IMR-90 (cell line): Measurements from ENCODE around the gene TPSG1. TPM values are rescaled to one million over a fixed set of nuclear protein-coding genes. Genes with fewer than 3 reads are reported as not detected.

Source experiments
- ATAC-seq: fragments of 200-7000 bp; cut with Tn5 transposase; 2 replicates; pipeline ENCODE4 v1.9.1; 2020; ENCODE audit warnings: low read depth, mild to moderate bottlenecking, moderate library complexity
- BruUV-seq: library from RNA; stranded (reverse); fragments of 400-500 nt; replicated peaks from 2 replicates; lab custom pipeline; 2021; lab: Mats Ljungman, UMichigan
- CTCF ChIA-PET: fragments of 300-600 bp; formaldehyde crosslinking; extraction: SDS; loops from one replicate; lab custom pipeline; 2021; ENCODE audit warnings: antibody characterized with exemption; lab: Yijun Ruan, JAX
- POLR2A ChIA-PET: fragments of 300-600 bp; sonication (Branson Sonifier 250); formaldehyde crosslinking; loops from one replicate; lab custom pipeline; 2022; ENCODE audit warnings: antibody characterized with exemption; ENCODE audit not compliant: unreplicated experiment; lab: Charles Lee
- DNase-seq: peaks from one replicate; pipeline ENCODE4 v3.0.0; 2013
- H2AFZ ChIP-seq: replicated peaks from 2 replicates; pipeline ENCODE3; 2013; ENCODE audit warnings: low read length, mild to moderate bottlenecking; ENCODE audit not compliant: poor library complexity
- H2AK5ac ChIP-seq: 2 replicates; pipeline ENCODE4 v1.6.1; 2013; ENCODE audit warnings: low read depth, low read length, inconsistent platforms
- H2AK9ac ChIP-seq: replicated peaks from 2 replicates; pipeline ENCODE3; 2013; ENCODE audit warnings: mild to moderate bottlenecking, low read depth, low read length, moderate library complexity; ENCODE audit not compliant: poor library complexity
- H2BK120ac ChIP-seq: 2 replicates; pipeline ENCODE4 v1.6.1; 2013; ENCODE audit warnings: low read depth, low read length, inconsistent platforms
- H2BK15ac ChIP-seq: 3 replicates; pipeline ENCODE4 v1.6.1; 2013; ENCODE audit warnings: low read depth, low read length, inconsistent platforms
- H2BK20ac ChIP-seq: 2 replicates; pipeline ENCODE4 v1.6.1; 2013; ENCODE audit warnings: low read depth, mild to moderate bottlenecking, inconsistent platforms, low read length, moderate library complexity
- H2BK5ac ChIP-seq: 2 replicates; pipeline ENCODE4 v1.6.1; 2013; ENCODE audit warnings: mild to moderate bottlenecking, low read depth, low read length, inconsistent platforms; ENCODE audit not compliant: poor library complexity, severe bottlenecking
- H3K14ac ChIP-seq: replicated peaks from 2 replicates; pipeline ENCODE4 v1.6.1; 2013; ENCODE audit warnings: low read depth, low read length, inconsistent platforms
- H3K18ac ChIP-seq: 2 replicates; pipeline ENCODE4 v1.6.1; 2013; ENCODE audit warnings: low read depth, low read length, control low read depth
- H3K23ac ChIP-seq: 2 replicates; pipeline ENCODE4 v1.6.1; 2013; ENCODE audit warnings: low read depth, low read length, inconsistent platforms
- H3K27ac ChIP-seq: 2 replicates; pipeline ENCODE4 v1.5.1; 2013; ENCODE audit warnings: mild to moderate bottlenecking, control low read depth, low read length; ENCODE audit not compliant: insufficient read depth
- H3K27me3 ChIP-seq: 2 replicates; pipeline ENCODE4 v1.6.1; 2013; ENCODE audit warnings: low read length; ENCODE audit not compliant: control insufficient read depth, insufficient read depth
- H3K36me3 ChIP-seq: 2 replicates; pipeline ENCODE4 v1.6.1; 2013; ENCODE audit warnings: low read length, mixed read lengths; ENCODE audit not compliant: control insufficient read depth, insufficient read depth
- H3K4ac ChIP-seq: 2 replicates; pipeline ENCODE4 v1.6.1; 2013; ENCODE audit warnings: low read depth, low read length, inconsistent platforms
- H3K4me1 ChIP-seq: 2 replicates; pipeline ENCODE4 v1.6.1; 2013; ENCODE audit warnings: low read length, mixed read lengths; ENCODE audit not compliant: control insufficient read depth, insufficient read depth
- H3K4me2 ChIP-seq: 2 replicates; pipeline ENCODE4 v1.6.1; 2013; ENCODE audit warnings: low read depth, mild to moderate bottlenecking, control low read depth, low read length, moderate library complexity
- H3K4me3 ChIP-seq: 2 replicates; pipeline ENCODE4 v1.5.1; 2013; ENCODE audit warnings: low read depth, mild to moderate bottlenecking, control low read depth, low read length, moderate library complexity; ENCODE audit not compliant: insufficient read depth
- H3K56ac ChIP-seq: 2 replicates; pipeline ENCODE4 v1.6.1; 2013; ENCODE audit warnings: low read length, inconsistent platforms; ENCODE audit not compliant: insufficient read depth; ENCODE audit errors: extremely low read depth
- H3K79me1 ChIP-seq, 2 experiments: 2 replicates each; pipeline ENCODE4 v1.6.1; 2013; ENCODE audit warnings: low read length in 2 of 2, inconsistent platforms in 1 of 2, low read depth in 1 of 2
- H3K9ac ChIP-seq: 2 replicates; pipeline ENCODE4 v1.6.1; 2013; ENCODE audit warnings: low read depth, low read length, control low read depth
- H3K9me1 ChIP-seq: 2 replicates; pipeline ENCODE4 v1.6.1; 2013; ENCODE audit warnings: low read length, inconsistent platforms; ENCODE audit not compliant: insufficient read depth
- H3K9me3 ChIP-seq: 2 replicates; pipeline ENCODE4 v1.6.1; 2013; ENCODE audit warnings: low read length; ENCODE audit not compliant: control insufficient read depth, insufficient read depth
- H4K20me1 ChIP-seq: 2 replicates; pipeline ENCODE4 v1.6.1; 2013; ENCODE audit warnings: low read length, inconsistent platforms; ENCODE audit not compliant: insufficient read depth
- H4K5ac ChIP-seq: 2 replicates; pipeline ENCODE4 v1.6.1; 2013; ENCODE audit warnings: mild to moderate bottlenecking, low read depth, low read length, control low read depth
- H4K8ac ChIP-seq, 2 experiments: 2 replicates each; pipeline ENCODE4 v1.6.1; 2013; ENCODE audit warnings: low read depth in 2 of 2, low read length in 2 of 2, control low read depth in 1 of 2, inconsistent platforms in 1 of 2
- H4K91ac ChIP-seq: 2 replicates; pipeline ENCODE4 v1.6.1; 2013; ENCODE audit warnings: low read depth, low read length, inconsistent platforms; ENCODE audit not compliant: insufficient read depth
- BHLHE40 ChIP-seq: fragments of 150-350 bp; IDR thresholded peaks from 2 replicates; pipeline ENCODE4 v1.6.1; 2016; ENCODE audit warnings: mild to moderate bottlenecking, low read depth, low read length
- CEBPB ChIP-seq: IDR thresholded peaks from 2 replicates; pipeline ENCODE4 v1.6.1; 2012; ENCODE audit warnings: low read depth, low read length, improper control_type of control experiment
- WGBS, 2 experiments: methylation state at CpG; one replicate each; pipeline versions ENCODE4 v1.1.5 to v1.1.7; 2013; ENCODE audit warnings: missing lambda C conversion rate in 2 of 2; ENCODE audit not compliant: insufficient read length in 1 of 2; ENCODE audit errors: extremely low coverage in 2 of 2; 5-methylcytosine and 5-hydroxymethylcytosine counted together
- dilution Hi-C: fragments of 300-500 bp; cut with HindIII; formaldehyde crosslinking; loops from one replicate; pipeline ENCODE4 v1.14.3; 2018; ENCODE audit warnings: low sequenced_read_pairs; ENCODE audit not compliant: unreplicated experiment
- in situ Hi-C: fragments of 300-500 bp; cut with MboI; formaldehyde crosslinking; loops from 3 replicates; pipeline ENCODE4 v1.14.3; 2019; ENCODE audit warnings: low sequenced_read_pairs, inconsistent platforms, mixed read lengths
- intact Hi-C: fragments of 100-400 bp; cut with micrococcal nuclease; formaldehyde crosslinking; loops from 2 replicates; pipeline ENCODE4 v1.10.0; 2022
- polyA plus RNA-seq, 3 experiments: library from polyadenylated mRNA; depleted of rRNA; stranded (reverse); fragments of >200 nt; gene quantifications; 2 replicates each; pipeline ENCODE4 v1.2.3, GENCODE V29; 2012; ENCODE audit warnings: low replicate concordance in 1 of 3
- total RNA-seq: library from RNA; depleted of rRNA; stranded (reverse); fragments of >200 nt; gene quantifications from 2 replicates; pipeline ENCODE4 v1.2.3, GENCODE V29; 2012

The TPSG1 gene
- total and polyA plus RNA-seq, 2 of the 4 experiments (the other 2 are of a cell fraction), result not detected

- H4K20me1 ChIP-seq, result peaks cover 14% of the 10 kb centered on the region
- H3K27me3 ChIP-seq, result no peaks in the 10 kb centered on the region; the same call in 1 of the 2 replicates
- H3K4me3 ChIP-seq, result no peak overlapping the region
- DNase-seq (no peak), ATAC-seq (no peak)
- H2BK20ac ChIP-seq, result no peak overlapping the region
- intact Hi-C loops, result no loop called here
- H4K8ac ChIP-seq, result no peak overlapping the region
- H3K18ac ChIP-seq, result no peak overlapping the region
- H2BK15ac ChIP-seq, result no peak overlapping the region
- ChIA-PET POLR2A (no interaction called here), CTCF (no interaction called here)
- in situ Hi-C loops, result no loop called here
- no peak overlapping the region for H3K14ac ChIP-seq
- no TSS peak for BruUV-seq
- no peak for TF ChIP-seq BHLHE40
- TF ChIP-seq CEBPB, result no peak
- no peak overlapping the region for H2AFZ ChIP-seq
- no peak overlapping the region for H2BK120ac ChIP-seq
- no peak overlapping the region for H3K4me2 ChIP-seq
- H4K5ac ChIP-seq, result no peak overlapping the region
- no peak overlapping the region for H2BK5ac ChIP-seq
- no peak overlapping the region for H3K56ac ChIP-seq
- WGBS, 2 experiments, result 67% methylated on average over 1 of the region's 7 CpGs; no CpG with 5 or more reads in 1 of the 2 experiments
- H3K9me1 ChIP-seq, result no peaks in the 10 kb centered on the region
- no peaks in the 10 kb centered on the region for H3K79me1 ChIP-seq
- no peak overlapping the region for H3K9ac ChIP-seq
- H3K23ac ChIP-seq, result no peak overlapping the region
- no peak overlapping the region for H3K27ac ChIP-seq
- no peak overlapping the region for H2AK5ac ChIP-seq
- no peaks in the 10 kb centered on the region for H3K4me1 ChIP-seq
- H3K4ac ChIP-seq, result no peak overlapping the region
- H2AK9ac ChIP-seq, result no peak overlapping the region
- H3K36me3 ChIP-seq, result no peaks in the 10 kb centered on the region
- H3K9me3 ChIP-seq, result no peaks in the 10 kb centered on the region
- no peak overlapping the region for H4K91ac ChIP-seq
- dilution Hi-C loops, result no loop called here
Observed at GRCh38 chr16:1189455-1189854, 35.6 kb downstream of the TPSG1 start.
